TTC549 (cell line): ENCODE measurements around the gene PARP8.
A peak's percentile ranks its signal among the peaks of the same experiment; 100 is the strongest.
"Not testable (repeated sequence)": the region's sequence is repeated elsewhere in the genome, so short reads cannot be mapped to it uniquely, and the experiment has no call there.

ENCODE experiments used
- FAIRE-seq: peaks from 2 replicates; lab custom pipeline; 2012; peaks lifted over from hg19 to GRCh38; lab: Jason Lieb, UNC

PARP8 gene

GRCh38 chr5:50727845-50728244, 61.4 kb downstream of the PARP8 start:
- no peak for FAIRE-seq

DNA sequence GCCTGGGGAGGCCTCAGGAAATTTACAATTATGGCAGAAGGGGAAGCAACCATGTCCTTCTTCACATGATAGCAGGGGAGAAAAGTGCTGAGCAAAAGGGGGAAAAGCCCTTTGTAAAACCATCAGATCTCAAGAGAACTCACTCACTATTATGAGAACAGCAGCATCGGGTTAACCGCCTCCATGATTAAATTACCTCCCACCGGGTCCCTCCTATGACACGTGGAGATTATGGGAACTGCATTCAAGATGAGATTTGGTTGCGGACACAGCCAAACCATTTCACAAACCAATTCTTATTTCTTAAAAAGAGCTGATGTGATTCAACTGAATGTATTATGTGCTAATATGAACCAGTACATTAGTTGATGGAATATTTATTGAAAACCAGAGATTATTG, 63.9 kb downstream of the PARP8 start:
- no peak for FAIRE-seq

DNA sequence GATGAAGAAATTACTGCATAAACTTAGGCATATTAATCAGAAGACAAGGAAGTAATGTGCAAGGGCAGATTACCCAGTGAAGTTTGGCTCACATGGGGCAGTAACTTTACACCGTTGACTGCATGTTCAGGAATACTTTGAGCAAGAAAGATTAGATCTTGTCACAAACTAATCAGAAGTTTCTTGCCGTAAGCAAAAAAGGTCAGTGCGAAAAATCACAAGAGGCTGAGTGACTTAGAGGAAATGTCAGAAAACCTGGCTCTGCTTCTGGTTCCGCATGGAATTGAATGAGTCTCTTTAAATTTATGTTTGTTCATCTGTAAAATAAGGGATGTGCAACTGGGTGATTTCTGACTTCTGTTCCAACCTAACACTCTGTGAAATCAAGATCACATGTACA, 64.4 kb downstream of the PARP8 start:
- FAIRE-seq: no peak

DNA sequence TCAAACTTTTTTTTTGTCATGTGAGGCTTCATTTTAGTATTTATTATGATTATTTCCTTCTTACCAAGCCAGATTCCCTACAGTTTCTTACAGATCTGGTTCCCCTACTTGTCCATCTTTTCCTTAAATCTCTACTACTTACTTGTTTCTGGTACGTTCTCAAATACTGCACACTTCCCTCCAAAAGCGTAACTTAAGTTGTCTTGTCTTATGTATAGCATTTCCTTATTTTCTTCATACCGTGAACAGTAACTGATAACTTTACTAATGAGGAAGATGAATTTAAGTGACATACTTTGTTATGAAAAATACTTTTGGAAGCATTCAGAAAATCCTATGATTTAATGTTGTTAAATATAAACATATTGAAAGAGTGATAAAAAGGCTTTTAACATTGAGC, 67.3 kb downstream of the PARP8 start:
- no peak for FAIRE-seq

GRCh38 chr5:50738864-50739263, 72.4 kb downstream of the PARP8 start:
- no peak for FAIRE-seq

DNA sequence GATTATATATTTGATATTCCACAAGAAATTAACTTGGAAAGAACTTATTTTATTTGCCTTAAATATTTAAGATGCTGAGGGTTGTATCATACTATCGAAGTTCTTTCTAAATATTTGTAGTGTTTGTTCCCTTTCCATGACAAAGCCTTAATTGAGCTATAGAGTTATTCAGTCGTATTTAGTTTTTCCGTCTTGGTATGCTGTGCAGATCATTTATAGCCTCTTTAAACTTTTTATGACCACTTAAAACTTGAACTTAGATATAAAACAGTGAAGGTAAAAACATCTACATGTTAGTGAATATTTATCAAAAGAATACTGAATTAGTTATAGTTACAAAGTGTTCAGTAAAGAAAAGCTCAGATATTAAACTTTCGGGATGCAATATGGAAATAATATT, 74.4 kb downstream of the PARP8 start:
- no peak for FAIRE-seq

DNA sequence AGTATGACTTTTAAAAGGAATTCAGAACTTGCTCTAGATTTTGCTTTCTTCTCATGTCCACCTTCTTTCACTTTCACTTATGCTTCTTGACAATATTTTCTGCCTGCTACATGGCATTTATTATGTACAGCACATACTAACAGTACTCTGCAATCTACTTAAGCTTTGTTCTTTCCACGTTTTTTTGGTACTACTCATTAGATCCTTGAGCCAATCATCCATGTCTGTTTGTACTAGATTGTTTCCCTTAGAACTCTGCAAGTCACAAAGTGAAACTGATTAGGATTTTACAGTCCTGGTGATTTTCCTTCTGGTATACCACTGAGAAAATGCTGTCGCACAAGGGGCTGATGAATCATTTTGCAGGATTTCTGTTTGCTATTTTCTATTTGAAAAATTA, 78.3 kb downstream of the PARP8 start:
- FAIRE-seq: no peak

- FAIRE-seq: no peak
These were observed 78.9 kb downstream of the PARP8 start for GRCh38 chr5:50745221-50745910.

DNA sequence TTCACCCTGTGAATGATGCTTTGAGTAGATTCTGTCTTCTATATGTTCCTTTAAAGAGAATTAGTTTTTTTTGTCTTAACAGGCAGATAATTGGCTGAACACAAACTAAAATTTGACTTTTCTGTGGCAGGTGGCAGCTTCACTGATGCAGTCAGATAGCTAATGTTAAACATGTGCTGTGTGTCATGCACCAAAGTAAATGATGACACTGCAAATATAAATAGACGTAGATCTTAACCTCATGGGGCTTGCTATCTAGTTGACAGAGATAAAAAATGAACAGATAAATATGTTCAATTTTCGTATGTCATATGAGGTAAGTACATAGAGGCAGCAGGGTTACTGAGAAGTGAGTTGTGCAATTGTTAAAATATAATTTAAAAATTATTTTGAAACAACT, 82.7 kb downstream of the PARP8 start:
- no peak for FAIRE-seq

DNA sequence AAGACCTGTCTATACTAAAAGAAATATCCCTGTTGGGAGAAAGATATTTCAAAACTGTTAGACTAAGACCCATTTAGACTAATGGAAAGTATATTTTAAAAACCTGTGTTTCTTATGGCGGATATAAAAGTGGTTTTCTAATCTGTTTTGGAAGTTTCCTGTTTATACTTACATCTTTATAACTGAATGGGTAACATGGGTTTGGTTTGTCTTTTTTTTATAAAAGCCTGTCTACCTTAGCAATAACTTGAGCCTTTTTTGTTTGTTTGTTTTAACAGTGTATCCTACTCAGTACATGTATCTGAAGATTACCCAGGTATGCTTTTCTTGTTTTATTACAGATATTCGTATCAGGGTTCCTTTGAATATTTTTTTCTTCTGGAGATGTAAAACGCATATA, 83.4 kb downstream of the PARP8 start:
- no peak for FAIRE-seq

DNA sequence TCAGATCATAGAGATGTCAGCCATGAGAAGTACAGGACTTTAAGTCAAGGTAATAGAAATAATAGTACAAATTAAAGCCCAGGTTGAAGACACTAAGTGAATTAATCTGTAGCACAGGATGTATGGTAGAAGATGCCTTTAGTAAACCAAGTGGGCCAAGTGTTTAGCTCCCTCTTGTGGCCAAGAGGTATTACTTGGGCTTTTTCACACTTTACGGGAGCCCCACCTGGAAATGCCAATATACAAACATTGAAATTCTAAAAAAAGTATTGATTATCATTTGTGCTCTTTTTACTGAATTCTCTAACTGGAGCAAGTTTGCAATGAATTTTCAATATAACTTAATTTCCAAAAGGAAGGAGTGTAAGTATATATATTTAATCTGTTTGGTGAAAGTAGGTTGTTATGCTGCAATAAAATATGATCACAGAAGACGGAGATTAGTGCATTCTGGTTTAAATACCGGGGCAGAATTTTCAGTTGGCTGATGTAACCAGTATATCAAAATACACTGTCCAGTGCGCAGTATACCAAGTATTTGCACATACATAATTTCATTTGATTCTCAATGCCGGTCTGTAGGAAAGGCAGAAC, 84.7 kb downstream of the PARP8 start:
- peak; percentile 36 for FAIRE-seq

DNA sequence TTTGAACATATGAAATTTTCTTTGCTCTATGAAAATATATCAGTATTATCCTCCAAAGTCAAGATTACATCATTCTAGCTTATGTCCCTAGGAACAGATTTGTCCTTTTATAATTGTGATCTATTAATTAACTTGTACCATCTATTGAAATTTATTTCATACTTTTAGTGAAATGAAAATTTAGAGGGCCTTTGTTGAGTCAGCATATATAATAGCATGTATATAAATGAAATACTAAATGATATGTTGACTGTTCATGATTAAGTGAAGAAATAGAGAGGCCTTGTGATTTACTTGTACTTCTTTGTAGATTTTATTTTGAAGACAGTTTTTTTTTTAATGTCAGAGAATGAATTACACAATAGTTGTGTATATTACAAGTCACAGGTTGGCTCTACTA, 86.4 kb downstream of the PARP8 start:
- no peak for FAIRE-seq

DNA sequence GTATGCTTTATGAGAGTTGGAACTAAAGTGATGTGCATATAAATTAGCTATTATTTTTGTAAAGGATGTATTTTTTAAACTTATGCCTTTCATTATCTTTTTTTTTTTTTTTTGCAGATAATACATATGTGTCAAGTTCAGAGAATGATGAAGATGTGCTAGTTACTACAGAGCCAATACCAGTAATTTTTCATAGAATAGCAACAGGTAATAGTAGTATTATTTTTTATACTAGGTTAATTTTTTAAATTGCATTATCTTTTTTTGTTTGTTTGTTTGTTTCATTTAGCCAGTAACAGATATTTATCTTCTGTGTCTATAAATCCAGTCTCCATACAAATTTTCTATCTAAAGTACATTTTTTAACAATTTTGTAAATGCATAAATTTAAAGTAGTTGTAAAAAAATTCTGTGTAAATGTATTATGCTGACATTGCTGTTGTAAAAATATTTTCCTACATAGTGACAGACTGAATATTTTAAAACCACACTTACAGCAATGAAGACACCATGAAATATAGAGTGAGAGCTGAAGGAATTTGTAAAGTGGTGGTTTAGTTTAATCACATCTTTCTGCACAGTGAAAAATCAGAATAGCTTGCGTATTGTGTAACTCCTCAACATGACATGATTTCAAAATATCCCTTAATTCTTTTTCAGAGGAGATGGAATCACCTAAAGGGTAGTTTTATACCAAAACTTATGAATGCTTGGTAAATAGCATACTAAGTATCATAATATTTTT, 93.3 kb downstream of the PARP8 start:
- FAIRE-seq: no peak

DNA sequence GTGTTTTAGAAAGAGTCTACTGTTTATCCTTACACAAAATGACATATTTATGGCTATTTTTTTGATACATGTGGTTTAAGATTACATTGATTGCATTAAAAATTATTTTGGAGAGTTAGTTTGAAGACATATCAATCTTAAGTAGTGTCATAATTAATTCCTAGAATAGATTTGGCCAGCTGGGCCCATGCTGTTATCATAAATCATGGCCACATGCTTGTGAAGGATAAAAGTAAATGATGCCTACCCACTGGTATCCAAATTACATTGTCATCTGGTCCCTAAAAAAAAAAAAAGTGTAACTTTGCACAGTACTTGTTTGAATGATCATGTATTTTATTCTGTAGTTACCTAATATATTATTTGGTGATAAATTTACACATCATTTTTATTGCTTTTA, 96.9 kb downstream of the PARP8 start:
- no peak for FAIRE-seq

DNA sequence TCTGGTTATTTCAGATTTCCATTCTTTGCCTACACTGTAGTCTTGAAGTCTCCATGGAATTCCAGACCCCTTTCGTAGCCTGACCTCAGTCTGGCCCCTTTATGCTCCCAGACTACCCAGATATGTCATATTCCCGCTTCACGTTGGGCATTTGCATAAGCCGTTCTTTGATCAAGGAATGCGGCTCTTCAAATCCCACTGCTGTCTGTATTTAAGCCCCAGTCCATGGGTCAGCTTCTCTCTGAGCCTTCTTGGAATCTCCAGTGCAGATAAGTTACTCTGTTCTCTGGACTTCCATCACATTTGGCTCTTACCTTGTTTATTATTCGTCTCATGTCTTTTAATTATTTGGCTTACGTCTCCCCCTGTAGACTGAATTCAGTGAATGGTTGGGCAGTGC, 97.4 kb downstream of the PARP8 start:
- no peak for FAIRE-seq

DNA sequence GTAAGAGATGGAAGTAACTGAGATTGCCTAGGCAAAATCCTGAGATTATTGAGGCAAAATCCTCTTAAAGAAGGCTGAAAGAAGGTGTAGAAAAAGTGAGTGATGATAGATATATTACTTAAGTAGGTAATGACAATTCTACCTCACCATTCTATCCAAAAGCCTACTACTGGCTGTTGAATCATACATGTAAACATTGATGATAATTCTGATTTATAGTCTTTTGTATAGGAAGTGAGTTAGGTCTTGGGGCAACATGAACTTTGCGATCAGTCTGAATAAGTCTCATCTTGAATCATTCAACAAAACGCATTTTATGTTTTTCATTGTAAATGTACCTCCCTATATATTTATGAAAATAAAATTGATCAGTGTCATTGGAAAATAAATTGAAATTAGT, 99.6 kb downstream of the PARP8 start:
- no peak for FAIRE-seq

- no peak for FAIRE-seq
These were observed 100.0 kb downstream of the PARP8 start for GRCh38 chr5:50766462-50766861.

DNA sequence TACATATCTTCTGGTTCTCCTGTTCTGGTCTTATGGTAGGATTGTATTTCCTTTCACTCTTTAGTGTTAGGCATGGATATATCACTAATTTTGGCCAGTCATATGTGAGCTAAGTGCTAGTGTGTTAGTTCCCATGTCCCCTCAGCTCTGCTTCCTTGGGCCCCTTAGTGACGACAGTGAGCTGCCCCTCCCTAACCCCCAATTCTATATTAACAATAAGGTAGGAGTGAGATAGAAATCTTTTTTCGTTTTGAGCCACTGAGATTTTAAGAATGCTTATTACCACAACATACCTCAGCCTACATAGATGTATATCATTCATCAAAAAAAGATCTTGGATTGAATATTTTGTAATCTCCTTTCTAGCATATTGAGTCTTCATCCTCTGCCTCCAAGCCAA, 100.5 kb downstream of the PARP8 start:
- no peak for FAIRE-seq

GRCh38 chr5:50767588-50767987, 101.2 kb downstream of the PARP8 start:
- FAIRE-seq: no peak

DNA sequence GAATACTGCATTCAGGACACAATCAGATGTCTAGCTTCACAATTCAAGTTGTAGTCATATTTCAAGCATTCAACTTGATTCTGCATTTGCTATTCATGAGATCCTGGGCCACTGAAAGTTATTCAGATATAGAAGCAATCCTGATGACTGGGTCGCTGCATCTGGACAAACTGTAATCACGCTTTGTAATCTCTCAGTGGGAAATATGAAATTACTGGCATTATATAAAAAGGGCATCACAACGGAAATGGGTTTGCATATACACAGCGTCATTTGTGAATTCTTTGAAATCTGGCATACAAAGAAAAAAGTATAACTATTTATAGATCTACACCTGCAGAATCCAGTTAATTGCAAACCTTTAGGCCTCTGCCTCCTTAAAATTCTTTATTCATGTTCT, 102.2 kb downstream of the PARP8 start:
- FAIRE-seq: no peak

DNA sequence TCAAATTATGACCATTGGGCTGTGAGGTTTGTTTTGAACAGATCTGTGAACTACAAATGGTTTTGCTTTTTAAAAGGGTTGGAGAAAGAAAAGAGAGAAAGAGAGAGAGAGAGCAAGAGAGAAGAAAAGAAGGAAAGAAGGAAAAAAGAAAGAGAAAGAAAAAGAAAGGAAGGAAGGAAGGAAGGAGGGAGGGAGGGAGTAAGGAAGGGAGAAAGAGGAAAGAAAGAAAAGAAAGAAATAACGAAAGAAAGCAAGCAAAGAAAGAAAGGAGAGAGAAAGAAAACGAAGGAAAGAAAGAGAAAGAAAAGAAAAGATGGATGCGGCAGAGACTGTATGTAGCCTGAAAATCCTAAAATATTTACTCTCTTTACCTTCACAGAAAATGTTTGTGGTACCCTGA, 104.0 kb downstream of the PARP8 start:
- no peak for FAIRE-seq

- not testable (repeated sequence) for FAIRE-seq
These were observed 108.2 kb downstream of the PARP8 start for GRCh38 chr5:50774446-50775175.

GRCh38 chr5:50786073-50786472, 119.6 kb downstream of the PARP8 start:
- no peak for FAIRE-seq
